ENCODE results near the gene SLC25A25.
"Not testable (repeated sequence)": the region's sequence is repeated elsewhere in the genome, so short reads cannot be mapped to it uniquely, and the experiment has no call there.

The SLC25A25 gene

DNA sequence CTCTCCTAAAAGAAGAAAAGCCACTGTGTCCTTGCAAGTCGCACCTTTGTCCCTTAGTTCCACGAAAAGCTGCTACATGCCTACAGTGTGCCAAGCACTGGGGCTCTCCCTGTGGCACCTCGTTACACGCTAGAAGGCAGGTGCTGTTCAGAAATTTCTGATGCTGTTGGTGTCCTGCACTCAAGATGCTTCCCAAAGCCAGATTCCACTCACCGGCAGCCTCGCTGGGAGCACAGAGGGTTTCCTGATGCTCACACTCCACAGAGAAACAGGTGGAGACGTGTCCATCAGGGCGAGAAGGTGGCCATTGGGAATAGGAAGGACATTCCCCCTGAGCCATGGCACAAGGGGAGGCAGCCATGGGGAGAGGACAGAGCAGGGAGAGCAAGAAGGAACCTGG is 63.3 kb downstream of the SLC25A25 start:
- not testable (repeated sequence) for H3K4me1 ChIP-seq (ENCODE audit: control insufficient read depth, insufficient read depth, low read length); H3K9me3 ChIP-seq (ENCODE audit: control insufficient read depth, insufficient read depth, low read depth, low read length); H3K36me3 ChIP-seq (ENCODE audit: control insufficient read depth, insufficient read depth, low read length); H3K27ac ChIP-seq (ENCODE audit: low read depth, low read length); H3K9ac ChIP-seq (ENCODE audit: low read length); H3K4me3 ChIP-seq (ENCODE audit: low read depth, low read length)
- peaks cover 13% of the 10 kb centered on the region; the same call in 1 of the 2 replicates for H3K27me3 ChIP-seq (ENCODE audit: control insufficient read depth, insufficient read depth, low read length)

DNA sequence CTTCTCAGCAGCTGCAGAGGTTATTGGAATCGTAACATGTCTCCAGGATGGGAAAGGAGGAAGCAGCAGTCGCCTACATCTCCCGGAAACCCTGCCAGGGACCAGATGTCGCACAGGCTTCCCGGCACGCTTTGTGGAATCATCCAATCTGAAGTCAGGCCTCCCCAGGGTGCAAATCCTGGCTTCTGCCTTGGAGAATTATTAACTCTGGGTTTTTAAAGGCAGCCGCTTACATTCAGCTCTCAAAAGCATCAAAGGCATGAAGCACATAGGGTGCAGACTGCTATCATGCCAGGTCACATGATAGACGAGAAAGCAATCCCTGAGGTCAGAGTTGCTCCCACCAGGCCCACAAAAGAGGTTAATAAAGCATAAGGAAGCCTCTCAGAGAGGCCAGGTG is 64.1 kb downstream of the SLC25A25 start:
- H3K9ac ChIP-seq (ENCODE audit: low read length); H3K4me1 ChIP-seq (ENCODE audit: control insufficient read depth, insufficient read depth, low read length); H3K36me3 ChIP-seq (ENCODE audit: control insufficient read depth, insufficient read depth, low read length); H3K27ac ChIP-seq (ENCODE audit: low read depth, low read length); H3K4me3 ChIP-seq (ENCODE audit: low read depth, low read length); H3K9me3 ChIP-seq (ENCODE audit: control insufficient read depth, insufficient read depth, low read depth, low read length): not testable (repeated sequence)
- H3K27me3 ChIP-seq (ENCODE audit: control insufficient read depth, insufficient read depth, low read length), result peaks cover 13% of the 10 kb centered on the region; the same call in 1 of the 2 replicates

GRCh38 chr9:128135561-128135960 is 67.5 kb downstream of the SLC25A25 start:
- H3K36me3 ChIP-seq (ENCODE audit: control insufficient read depth, insufficient read depth, low read length); H3K4me1 ChIP-seq (ENCODE audit: control insufficient read depth, insufficient read depth, low read length); H3K9ac ChIP-seq (ENCODE audit: low read length); H3K27ac ChIP-seq (ENCODE audit: low read depth, low read length); H3K4me3 ChIP-seq (ENCODE audit: low read depth, low read length); H3K9me3 ChIP-seq (ENCODE audit: control insufficient read depth, insufficient read depth, low read depth, low read length); H3K27me3 ChIP-seq (ENCODE audit: control insufficient read depth, insufficient read depth, low read length): not testable (repeated sequence)

DNA sequence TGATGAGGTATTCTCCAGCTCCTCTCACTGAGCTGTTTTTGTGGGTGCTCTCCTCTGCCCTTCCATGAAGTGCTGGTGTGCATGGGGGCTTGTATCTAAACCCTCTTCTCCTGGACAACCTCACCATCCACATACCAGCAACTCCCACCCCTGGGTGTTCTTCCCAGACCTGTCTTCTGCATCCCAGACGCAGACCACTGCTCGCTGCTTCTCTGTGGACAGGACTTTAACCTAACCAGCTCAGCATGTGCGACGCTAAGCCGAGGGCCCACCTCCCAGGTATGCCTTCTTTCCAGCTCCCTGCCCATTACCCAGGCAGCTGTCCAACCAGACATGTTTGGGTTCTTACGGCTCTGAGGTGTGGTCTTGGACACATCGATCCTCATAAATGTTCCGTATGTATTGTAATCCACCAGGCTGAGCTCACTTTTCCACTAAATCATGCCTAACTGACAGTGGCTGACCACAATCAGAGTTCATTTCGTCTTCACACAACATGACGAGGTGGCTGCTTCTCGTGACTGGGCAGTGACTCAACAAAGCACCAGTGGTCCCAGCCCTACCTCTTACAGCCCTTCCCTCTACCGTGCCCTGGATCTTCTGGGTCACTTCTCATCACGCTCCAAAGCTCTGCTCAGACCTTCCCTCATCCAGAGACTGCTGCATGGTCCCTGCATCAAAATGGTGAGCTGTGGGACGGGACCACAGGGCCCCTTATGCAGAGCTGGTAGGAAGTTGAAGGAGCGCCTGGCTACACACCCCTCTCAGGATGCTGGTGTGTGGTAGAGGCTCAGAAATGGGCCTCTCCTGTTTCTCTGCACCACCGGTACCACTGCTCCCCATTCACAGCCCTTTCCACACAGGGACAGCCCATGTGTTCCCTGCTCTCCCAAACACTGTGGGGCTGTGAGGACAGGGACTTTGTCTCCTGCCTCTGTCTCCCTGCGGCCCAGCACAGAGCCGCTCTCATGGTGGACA is 69.1 kb downstream of the SLC25A25 start:
- no peak overlapping the region for H3K27ac ChIP-seq (ENCODE audit: low read depth, low read length)
- H3K4me1 ChIP-seq (ENCODE audit: control insufficient read depth, insufficient read depth, low read length), result no peaks in the 10 kb centered on the region
- no peak overlapping the region for H3K9ac ChIP-seq (ENCODE audit: low read length)
- H3K36me3 ChIP-seq (ENCODE audit: control insufficient read depth, insufficient read depth, low read length), result no peaks in the 10 kb centered on the region
- H3K9me3 ChIP-seq (ENCODE audit: control insufficient read depth, insufficient read depth, low read depth, low read length), result no peaks in the 10 kb centered on the region
- H3K27me3 ChIP-seq (ENCODE audit: control insufficient read depth, insufficient read depth, low read length), result no peaks in the 10 kb centered on the region; the same call in 1 of the 2 replicates
- no peak overlapping the region for H3K4me3 ChIP-seq (ENCODE audit: low read depth, low read length)

DNA sequence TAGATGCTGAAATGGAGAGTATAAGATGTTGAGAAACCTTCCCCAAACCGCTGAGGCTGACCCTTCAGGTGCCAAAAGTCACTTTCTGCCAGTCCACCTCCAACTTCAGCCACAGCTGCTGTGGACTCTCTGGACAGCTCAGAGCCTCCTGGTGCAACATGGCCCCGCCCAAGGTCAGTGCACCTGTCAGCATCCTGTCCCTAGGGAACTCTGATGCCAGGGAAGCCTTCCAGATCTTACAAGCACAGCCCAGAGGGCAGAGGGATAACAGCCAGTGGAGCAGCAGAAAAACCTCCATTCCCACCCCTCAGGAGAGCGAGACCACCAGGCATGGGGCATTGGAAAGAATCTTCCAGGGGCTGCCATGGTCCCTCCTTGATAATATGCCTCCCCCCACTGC is 70.0 kb downstream of the SLC25A25 start:
- Histone ChIP-seq H3K9ac (ENCODE audit: low read length) (no peak overlapping the region), H3K27me3 (ENCODE audit: control insufficient read depth, insufficient read depth, low read length) (no peaks in the 10 kb centered on the region; the same call in 1 of the 2 replicates), H3K4me1 (ENCODE audit: control insufficient read depth, insufficient read depth, low read length) (no peaks in the 10 kb centered on the region), H3K4me3 (ENCODE audit: low read depth, low read length) (no peak overlapping the region), H3K27ac (ENCODE audit: low read depth, low read length) (no peak overlapping the region), H3K36me3 (ENCODE audit: control insufficient read depth, insufficient read depth, low read length) (no peaks in the 10 kb centered on the region), H3K9me3 (ENCODE audit: control insufficient read depth, insufficient read depth, low read depth, low read length) (no peaks in the 10 kb centered on the region)

DNA sequence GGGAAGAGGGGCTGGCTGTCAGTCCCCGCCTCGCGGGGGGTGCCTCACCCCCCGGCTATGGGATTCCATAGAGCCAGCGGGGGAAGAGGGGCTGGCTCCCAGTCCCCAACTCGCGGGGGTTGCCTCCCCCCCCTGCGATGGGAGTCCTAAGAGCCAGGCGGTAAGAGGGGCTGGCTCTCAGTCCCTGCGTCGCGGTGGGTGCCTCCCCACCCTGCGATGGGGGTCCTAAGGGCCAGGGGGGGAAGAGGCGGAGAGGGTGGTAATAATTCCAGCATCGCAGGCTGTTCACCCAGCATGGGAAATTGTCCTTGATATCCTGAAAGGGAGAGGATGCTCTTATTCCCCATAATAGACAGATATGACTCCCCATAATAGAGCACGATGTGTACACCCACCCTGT is 71.6 kb downstream of the SLC25A25 start:
- H3K9ac ChIP-seq (ENCODE audit: low read length), result no peak overlapping the region
- no peaks in the 10 kb centered on the region; the same call in 1 of the 2 replicates for H3K27me3 ChIP-seq (ENCODE audit: control insufficient read depth, insufficient read depth, low read length)
- no peaks in the 10 kb centered on the region for H3K4me1 ChIP-seq (ENCODE audit: control insufficient read depth, insufficient read depth, low read length)
- H3K9me3 ChIP-seq (ENCODE audit: control insufficient read depth, insufficient read depth, low read depth, low read length), result no peaks in the 10 kb centered on the region
- H3K27ac ChIP-seq (ENCODE audit: low read depth, low read length), result no peak overlapping the region
- H3K36me3 ChIP-seq (ENCODE audit: control insufficient read depth, insufficient read depth, low read length), result no peaks in the 10 kb centered on the region
- no peak overlapping the region for H3K4me3 ChIP-seq (ENCODE audit: low read depth, low read length)

GRCh38 chr9:128141604-128142003 is 73.6 kb downstream of the SLC25A25 start:
- Histone ChIP-seq H3K27me3 (ENCODE audit: control insufficient read depth, insufficient read depth, low read length) (no peaks in the 10 kb centered on the region; the same call in 1 of the 2 replicates), H3K9ac (ENCODE audit: low read length) (no peak overlapping the region), H3K4me1 (ENCODE audit: control insufficient read depth, insufficient read depth, low read length) (no peaks in the 10 kb centered on the region), H3K9me3 (ENCODE audit: control insufficient read depth, insufficient read depth, low read depth, low read length) (no peaks in the 10 kb centered on the region), H3K36me3 (ENCODE audit: control insufficient read depth, insufficient read depth, low read length) (no peaks in the 10 kb centered on the region), H3K4me3 (ENCODE audit: low read depth, low read length) (no peak overlapping the region), H3K27ac (ENCODE audit: low read depth, low read length) (no peak overlapping the region)

DNA sequence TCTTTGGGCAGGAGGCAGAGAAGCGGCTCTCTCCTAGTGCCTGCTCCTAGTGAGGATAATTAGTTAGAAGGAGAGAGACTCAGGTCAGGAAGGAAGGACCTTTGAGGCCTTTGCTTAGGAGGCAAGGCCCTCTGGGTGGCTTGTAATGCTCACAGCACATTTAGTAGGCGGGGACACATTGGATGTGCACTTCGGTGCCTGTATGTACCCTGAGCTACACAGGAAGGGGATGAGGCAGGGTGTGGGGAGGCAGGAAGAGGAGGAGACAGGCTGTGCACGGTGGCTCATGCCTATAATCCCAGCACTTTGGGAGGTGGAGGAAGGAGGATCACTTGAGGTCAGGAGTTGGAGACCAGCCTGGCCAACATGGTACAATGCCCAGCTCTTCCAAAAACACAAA is 74.0 kb downstream of the SLC25A25 start:
- Histone ChIP-seq H3K4me3 (ENCODE audit: low read depth, low read length) (no peak overlapping the region), H3K4me1 (ENCODE audit: control insufficient read depth, insufficient read depth, low read length) (no peaks in the 10 kb centered on the region), H3K9ac (ENCODE audit: low read length) (no peak overlapping the region), H3K36me3 (ENCODE audit: control insufficient read depth, insufficient read depth, low read length) (no peaks in the 10 kb centered on the region), H3K27me3 (ENCODE audit: control insufficient read depth, insufficient read depth, low read length) (no peaks in the 10 kb centered on the region; the same call in 1 of the 2 replicates), H3K27ac (ENCODE audit: low read depth, low read length) (no peak overlapping the region), H3K9me3 (ENCODE audit: control insufficient read depth, insufficient read depth, low read depth, low read length) (no peaks in the 10 kb centered on the region)

DNA sequence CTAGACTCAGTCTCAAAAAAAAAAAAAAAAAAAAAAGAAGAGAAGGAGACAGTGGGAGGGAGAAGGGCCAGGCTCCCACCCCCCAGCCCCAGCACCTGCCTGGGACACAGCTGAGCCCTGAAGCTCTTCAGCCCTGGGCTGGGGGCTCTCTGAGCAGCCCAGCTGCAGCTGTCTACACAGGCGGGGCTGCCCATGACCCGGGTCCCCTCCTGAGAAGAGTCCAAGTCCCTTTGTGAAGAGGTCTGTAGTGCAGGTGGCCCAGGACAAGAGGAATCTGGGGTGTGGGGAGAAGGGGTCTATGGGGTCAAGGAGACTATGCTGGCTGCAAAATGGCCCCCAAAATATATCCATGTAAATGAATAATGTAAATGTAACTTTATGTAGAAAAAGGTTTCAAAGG is 74.6 kb downstream of the SLC25A25 start:
- H3K4me3 ChIP-seq (ENCODE audit: low read depth, low read length), result no peak overlapping the region
- no peak overlapping the region for H3K27ac ChIP-seq (ENCODE audit: low read depth, low read length)
- no peaks in the 10 kb centered on the region for H3K9me3 ChIP-seq (ENCODE audit: control insufficient read depth, insufficient read depth, low read depth, low read length)
- no peak overlapping the region for H3K9ac ChIP-seq (ENCODE audit: low read length)
- H3K27me3 ChIP-seq (ENCODE audit: control insufficient read depth, insufficient read depth, low read length), result no peaks in the 10 kb centered on the region; the same call in 1 of the 2 replicates
- no peaks in the 10 kb centered on the region for H3K36me3 ChIP-seq (ENCODE audit: control insufficient read depth, insufficient read depth, low read length)
- H3K4me1 ChIP-seq (ENCODE audit: control insufficient read depth, insufficient read depth, low read length), result no peaks in the 10 kb centered on the region

DNA sequence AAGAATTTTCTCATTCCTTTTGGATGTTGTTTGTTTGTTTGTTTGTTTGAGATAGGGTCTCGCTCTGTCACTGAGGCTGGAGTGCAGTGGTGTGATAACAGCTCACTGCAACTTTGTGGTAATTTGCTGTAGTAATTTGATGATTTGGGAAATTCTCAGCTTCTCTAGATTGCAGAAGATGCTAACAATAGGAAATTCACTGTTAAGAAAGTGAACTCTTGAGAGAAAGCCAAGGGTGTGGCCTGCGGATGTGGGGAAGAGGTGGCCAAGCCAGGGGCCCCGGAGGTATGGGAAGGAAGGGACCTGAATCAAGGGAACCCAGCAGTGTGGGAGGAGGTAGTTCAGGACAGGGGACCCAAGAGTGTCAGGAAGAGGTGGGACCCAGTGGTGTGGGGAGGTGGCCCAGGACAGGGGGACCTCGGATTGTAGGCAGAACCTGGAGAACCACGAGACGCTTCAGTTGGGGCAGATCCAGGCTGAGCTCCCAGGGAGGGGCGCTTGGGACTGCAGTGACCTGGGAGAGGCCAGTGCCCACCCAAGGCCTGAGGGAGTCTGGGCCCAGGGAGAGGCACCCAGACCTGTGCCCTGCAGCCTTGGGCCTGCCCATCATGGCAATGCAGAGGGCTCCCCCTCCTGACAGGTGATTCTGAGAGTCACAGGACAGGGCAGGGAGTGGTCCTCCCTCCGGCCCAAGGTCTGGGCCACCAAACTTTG is 75.7 kb downstream of the SLC25A25 start:
- Histone ChIP-seq H3K27ac (ENCODE audit: low read depth, low read length) (no peak overlapping the region), H3K36me3 (ENCODE audit: control insufficient read depth, insufficient read depth, low read length) (no peaks in the 10 kb centered on the region), H3K4me1 (ENCODE audit: control insufficient read depth, insufficient read depth, low read length) (no peaks in the 10 kb centered on the region), H3K27me3 (ENCODE audit: control insufficient read depth, insufficient read depth, low read length) (no peaks in the 10 kb centered on the region), H3K9ac (ENCODE audit: low read length) (no peak overlapping the region), H3K4me3 (ENCODE audit: low read depth, low read length) (no peak overlapping the region), H3K9me3 (ENCODE audit: control insufficient read depth, insufficient read depth, low read depth, low read length) (no peaks in the 10 kb centered on the region)

All from HUES6 (cell line).